ENCODE measurements around the gene PXMP2.

- TF ChIP-seq JUND (IDR thresholded peaks at IDR 0.05) (no peak), NR2F2 (IDR thresholded peaks at IDR 0.05) (no peak), CTCF (IDR thresholded peaks at IDR 0.05; ENCODE audit: low read depth, low read length, missing input control) (no peak), GABPA (IDR thresholded peaks at IDR 0.05 in 1 of 2, conservative IDR thresholded peaks at IDR 0.05 in 1 of 2) (no peak)
These were observed 56.4 kb downstream of the PXMP2 start for GRCh38 chr12:132743831-132744230.

Data from liver (tissue), 3 donors.